DMS79 (cell line): ENCODE data around the gene RNU5D-1.
A peak's percentile ranks its signal among the peaks of the same experiment; 100 is the strongest.
"Not testable (repeated sequence)": the region's sequence is repeated elsewhere in the genome, so short reads cannot be mapped to it uniquely, and the experiment has no call there.

Source experiments
- DNase-seq: peaks from one replicate; lab custom pipeline; 2025; lab: John Stamatoyannopoulos, UW

RNU5D-1 gene

DNA sequence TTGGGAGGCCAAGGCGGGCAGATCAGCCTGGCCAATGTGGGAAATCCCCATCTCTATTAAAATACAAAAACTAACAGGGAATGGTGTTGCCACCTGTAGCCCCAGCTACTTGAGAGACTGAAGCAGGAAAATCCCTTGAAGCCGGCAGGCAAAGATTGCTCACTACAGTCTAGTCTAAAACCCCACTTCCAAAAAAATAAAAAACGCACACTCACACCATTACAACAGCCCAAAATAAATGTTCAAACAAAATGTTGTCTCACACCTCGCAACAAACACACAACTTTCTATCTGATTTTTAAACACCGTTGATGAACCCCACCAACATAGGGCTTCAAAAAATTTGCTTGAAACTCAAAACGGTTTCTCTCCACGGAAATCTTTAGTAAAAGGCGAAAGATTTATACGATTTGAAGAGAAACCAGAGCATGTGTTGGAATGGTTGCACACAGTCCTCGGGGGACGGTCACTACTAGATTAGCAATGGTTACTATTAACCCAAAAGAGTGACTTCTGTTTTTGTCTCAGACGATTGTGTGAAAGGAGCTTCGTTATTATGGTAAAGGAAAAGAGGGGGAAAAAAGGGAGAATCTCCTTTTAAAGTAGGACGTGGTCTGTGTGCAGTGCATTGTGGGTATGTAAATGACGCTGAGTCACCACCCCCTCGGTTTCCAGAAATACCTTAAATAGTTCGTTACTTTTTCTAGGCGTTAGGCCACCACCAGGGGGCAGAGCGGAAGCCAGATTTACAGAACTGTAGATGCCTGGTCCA lies at the start of gene RNU5D-1:
RNU5D-1 (minus strand) TSS at position 430 of the 772 bp plus-strand sequence.
- peak; percentile 99 for DNase-seq

DNA sequence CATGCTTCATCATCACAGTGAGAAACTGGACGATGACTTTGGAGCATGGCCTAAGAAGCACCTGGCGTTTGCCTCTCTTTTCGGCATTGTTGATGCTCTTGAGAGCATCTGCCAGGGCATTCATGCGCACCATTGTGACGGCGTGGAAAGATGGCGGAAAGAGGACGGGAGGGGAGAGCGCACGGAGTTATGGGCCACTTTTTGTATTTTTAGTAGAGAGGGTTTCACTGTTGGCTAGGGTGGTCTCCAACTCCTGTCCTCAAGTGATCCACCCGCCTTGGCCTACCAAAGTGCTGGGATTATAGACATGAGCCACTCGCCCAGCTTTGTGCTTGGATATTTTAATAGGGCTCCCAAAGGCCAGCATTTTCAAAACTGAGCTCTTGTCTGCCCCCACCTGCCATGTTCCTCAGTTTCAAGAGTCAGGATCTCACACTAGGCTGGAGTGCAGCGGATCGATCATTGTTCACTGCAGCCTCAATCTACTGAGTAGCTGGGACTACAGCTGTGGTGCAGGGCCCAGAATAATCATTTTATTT lies 49.7 kb upstream of the RNU5D-1 start:
- no peak for DNase-seq

DNA sequence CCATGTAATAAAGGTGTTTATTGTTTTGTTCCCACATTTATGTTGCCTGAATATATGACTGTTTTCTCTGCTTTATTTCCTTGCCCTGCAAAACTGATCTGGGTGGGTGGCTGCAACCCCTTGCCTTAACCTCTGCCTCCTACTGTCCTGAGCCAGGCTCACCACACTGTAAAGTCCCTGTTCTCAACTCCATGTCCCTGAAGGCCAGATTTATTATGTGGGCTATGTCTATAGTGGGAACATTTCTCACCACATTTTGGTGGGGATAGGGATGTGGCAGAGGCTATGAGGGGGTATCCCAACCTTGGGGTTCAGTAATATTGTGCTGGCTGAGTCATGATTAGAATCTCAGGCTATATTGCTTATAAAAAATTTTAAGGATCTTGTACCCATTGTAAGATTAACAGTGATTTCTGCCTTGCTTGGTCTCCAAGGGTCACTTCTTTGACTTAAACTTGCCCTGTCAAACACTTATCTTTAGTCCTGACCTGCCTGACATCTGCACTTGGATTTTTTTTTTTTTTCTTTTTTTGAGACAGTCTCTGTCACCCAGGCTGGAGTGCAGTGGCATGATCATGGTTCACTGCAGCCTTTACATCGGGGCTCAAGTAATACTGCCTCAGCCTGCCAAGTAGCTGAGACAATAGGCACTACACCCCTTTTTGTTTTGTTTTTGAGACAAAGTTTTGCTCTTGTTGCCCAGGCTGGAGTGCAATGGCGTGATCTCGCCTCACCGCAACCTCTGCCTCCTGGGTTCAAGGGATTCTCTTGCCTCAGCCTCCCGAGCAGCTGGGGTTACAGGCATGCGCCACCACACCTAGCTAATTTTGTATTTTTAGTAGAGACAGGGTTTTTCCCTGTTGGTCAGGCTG lies 48.0 kb upstream of the RNU5D-1 start:
- no peak for DNase-seq

DNA sequence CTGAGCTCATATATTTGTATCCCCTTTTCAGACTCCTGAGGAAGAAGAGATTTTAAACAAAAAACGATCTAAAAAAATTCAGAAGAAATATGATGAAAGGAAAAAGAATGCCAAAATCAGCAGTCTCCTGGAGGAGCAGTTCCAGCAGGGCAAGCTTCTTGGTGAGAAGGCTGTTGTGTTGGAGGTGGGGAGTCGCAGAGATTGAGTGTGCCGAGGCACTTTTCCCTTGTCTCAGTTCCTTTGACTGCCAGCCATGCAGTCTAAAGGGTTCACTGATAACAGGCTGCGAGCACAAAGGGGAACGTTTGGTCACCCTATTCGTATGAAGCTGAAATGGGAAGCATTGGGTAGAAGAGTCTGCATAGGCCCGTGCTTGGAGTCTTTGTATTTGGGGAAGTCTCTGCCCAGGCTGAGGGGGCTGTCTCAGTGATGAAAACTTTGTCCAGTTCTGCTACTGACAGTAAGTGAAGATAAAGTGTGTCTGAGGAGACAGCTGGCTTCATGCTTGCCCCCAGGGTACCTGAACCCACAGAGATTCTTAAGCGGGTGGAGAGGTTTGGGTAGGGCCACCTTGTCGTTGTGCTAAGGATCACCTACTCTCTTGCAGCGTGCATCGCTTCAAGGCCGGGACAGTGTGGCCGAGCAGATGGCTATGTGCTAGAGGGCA lies 47.1 kb upstream of the RNU5D-1 start:
- DNase-seq = no peak

DNA sequence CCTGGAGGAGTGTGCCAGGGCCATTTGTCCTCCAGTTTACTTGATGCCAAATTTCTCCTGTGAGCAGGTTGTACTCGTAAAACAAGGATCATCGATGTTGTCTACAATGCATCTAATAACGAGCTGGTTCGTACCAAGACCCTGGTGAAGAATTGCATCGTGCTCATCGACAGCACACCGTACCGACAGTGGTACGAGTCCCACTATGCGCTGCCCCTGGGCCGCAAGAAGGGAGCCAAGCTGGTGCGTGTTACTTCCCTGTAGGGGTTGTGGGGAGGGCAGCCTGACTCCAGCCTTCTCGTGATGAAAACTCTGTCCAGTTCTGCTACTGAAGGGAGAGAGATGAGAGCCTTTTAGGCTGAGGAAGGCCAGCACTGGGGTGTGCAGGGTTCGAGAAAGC lies 46.6 kb upstream of the RNU5D-1 start:
- DNase-seq = no peak

DNA sequence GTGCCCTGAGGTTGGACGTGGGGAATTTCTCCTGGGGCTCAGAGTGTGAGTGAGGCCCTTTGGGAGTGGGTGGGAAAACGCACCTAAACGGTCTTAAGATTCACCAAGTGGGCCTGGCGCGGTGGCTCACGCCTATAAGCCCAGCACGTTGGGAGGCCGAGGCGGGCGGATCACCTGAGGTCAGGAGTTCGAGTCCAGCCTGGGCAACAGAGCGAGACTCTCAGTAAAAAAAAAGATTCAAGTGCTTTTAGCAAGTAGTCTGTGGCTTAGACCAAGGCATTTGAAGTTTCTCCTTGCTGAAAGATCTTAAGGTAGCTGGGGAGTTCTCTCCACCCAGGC lies 45.7 kb upstream of the RNU5D-1 start:
- DNase-seq = no peak

DNA sequence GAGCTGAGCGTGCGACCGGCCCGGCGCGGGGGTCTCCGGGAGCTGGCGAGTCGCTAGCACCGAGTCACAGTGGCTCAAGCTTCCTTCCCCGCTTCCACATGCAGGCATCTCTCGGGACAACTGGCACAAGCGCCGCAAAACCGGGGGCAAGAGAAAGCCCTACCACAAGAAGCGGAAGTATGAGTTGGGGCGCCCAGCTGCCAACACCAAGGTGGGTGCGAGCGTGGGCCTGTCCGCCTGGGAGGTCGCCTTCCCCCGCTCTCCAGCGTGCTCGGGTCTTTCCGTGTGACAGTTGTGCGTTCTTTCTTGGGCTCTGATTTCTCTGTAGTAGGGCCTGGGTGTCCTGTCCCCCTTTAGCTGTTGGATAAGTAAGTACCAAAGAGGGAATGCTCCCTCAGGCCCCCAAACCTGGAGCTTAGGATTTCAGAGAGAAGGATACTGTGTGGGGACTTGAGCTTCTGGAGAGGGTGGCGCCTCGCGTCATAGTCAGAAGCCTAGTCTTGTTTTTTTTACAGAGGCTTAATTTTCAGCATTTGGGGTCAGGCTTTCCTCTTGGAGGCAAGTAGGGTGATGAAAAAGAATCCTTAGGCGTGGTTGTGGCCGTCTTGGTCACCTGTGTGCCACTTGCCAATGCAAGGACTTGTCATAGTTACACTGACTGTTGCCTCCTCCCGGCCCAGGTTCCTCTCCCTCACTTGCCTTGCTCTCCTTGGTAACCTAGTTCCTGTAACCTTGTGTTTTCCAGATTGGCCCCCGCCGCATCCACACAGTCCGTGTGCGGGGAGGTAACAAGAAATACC lies 45.2 kb upstream of the RNU5D-1 start:
- DNase-seq = no peak

DNA sequence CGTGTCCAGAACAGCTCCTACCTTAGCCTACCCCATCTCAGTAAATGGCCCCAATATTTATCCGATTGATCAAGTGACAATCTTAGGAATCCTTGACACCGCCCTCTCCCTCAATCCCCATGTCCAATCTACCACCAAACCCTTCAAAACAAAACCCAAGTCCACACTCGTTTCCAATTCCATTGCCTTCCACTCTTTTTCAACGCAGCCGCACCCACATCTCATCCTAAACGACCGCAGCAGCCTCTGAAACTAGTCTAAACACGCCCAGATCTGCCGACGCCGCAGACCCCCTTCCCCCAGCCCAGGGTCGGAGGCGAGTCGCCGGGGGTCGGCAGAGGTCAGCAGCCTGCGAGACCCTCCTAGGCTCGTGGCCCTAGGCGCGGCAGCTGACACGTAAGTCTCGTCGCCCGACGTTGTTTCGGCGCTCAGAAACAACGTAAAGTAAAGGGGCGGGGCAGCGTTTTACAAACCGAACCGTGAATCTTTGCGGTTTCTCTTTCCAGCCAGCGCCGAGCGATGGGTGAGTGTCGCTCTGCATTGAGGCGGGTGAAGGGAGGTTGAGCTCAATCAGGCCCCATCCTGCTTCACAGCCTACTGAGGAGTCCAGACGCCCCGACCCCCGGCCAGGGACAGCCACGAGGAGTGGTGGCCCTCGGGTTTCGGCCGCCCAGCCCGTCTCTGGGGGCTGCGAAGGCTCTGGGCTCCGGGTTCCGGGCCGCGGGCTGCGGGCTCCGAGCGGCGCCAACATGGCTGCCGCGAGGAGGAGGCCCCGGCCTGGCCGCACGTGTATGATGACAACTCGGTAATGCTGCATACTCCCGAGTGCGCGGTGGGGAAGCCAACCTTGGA lies 44.3 kb upstream of the RNU5D-1 start, which contains the start of gene RPS8:
RPS8 (plus strand) TSS at position 463 of the 852 bp plus-strand sequence; CDS start at position 520, 57 bp downstream.
- DNase-seq = peak; percentile 94

DNA sequence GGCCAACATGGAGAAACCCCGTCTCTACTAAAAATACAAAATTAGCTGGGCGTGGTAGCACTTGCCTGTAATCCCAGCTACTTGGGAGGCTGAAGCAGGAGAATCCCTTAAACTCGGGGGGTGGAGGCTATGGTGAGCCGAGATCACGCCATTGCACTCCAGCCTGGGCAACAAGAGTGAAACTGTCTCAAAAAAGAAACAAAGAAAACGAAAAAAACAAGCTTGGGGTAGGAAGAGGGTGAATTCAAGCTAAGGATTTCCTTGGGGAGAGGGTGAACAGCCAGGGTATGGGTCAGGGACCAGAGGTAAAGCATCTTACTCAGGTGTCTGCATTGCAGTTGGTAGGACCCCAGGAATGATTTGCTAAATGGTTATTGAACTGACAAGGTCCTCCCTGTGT lies 35.5 kb upstream of the RNU5D-1 start:
- DNase-seq = not testable (repeated sequence)

DNA sequence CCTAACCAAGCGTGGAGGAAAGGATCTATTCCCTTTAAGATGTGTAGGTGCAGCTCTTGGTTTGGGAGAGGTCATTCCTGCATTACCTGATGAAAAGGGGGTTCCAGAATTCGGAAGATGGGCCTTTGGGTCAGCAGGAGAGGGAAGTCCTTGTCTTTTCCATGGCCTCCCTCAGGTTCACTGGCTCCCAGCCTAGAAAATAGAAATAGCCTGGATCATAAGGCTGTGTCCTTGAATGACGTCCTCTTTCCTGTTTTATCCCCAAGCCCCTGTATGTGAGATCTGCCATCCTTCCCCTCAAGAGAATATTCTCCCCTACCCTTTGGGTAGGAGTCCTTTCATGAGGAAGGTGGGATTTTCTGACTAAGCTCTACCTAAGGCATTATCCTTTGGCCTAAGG lies 29.9 kb upstream of the RNU5D-1 start:
- DNase-seq = no peak

DNA sequence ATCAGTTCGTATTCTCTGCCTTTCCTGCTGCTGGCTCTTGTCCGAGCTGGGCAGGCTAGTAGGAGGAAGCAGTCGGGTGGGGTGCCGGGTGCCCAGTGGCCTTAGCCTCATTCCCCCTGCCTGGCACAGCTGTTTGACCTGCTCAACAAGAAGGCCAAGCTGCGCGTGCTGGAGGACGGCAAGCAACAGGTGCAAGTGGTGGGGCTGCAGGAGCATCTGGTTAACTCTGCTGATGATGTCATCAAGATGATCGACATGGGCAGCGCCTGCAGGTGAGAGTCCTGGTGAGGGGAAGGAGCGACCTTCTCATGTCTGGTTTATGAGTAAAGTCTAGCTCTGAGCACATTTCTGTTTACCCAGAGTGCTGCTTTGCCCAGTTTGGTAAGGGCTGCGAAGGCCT lies 28.1 kb upstream of the RNU5D-1 start:
- DNase-seq = no peak

DNA sequence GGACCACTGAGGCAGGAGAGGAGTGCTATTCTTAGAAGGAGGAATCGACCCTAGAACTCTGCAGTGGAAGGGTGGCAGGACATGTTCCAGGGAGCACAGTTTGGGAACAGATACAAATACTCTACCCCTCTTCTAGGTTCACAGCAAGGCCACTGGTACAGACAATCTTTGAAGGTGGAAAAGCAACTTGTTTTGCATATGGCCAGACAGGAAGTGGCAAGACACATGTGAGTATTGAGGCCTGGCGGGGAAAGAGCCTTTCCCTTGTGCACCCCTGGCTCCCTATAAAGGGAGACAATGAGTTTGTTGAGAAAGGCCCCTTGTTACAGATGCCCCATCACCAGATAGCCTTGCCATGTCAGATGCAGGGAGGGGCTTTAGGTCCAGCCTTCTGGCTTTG lies 26.4 kb upstream of the RNU5D-1 start:
- DNase-seq = no peak

DNA sequence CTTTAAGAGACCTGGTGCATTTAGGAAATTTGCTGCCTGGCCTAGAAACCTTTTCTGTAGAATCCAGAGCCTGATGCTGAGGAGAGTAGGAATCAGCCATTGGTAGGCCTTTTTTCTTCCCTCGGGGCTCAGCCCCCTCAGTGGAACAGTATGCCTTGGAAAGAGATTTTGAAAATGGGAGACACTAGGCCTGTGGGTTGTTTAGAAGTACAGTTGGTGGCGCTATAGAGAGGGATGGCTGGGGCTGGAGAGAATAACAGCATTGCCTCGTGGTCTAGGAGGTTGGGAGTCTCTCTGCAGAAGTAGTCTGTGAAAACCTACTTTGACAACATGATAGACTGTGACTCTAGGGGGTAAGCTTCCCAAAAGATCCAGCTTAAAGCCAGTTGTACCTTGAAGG lies 16.9 kb upstream of the RNU5D-1 start:
- no peak for DNase-seq

DNA sequence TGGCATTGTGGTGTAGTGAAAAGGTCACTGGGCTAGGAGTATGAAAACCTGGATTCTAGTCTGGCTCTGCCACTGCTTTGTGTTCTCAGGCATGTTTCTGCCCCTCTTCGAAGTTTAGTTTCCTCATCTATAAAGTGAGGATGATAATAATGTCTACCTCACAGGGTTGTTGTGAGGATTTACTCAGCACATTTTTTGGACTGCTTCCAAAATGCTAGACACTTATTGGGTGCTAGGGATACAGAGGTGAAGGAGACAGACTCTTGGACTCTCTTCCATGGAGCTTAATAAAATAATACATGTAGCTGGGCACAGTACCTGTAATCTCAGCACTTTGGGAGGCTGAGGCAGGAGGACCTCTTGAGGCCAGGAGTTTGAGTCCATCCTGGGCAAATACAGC lies 12.2 kb upstream of the RNU5D-1 start:
- no peak for DNase-seq

DNA sequence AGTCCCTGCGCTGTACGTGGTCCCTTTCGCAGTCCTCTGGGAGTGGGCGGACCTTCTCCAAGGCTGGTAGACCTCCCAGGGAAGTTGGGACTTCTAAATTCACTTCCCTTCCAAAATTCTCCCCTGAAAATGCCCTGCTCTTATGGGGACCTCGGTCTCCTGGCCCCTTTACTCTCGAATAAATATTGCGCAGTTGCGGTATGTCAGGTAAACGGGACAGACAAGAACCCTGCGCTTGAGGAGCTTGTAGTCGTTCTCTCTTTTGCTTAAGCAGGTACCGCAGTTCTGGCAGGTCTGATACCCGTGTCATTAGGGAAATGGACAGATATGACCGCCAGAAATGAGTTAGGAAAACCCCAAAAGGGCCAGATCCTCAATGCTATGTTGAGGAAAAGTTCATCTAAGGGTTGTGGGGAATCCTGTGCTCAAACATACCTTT lies 9.2 kb upstream of the RNU5D-1 start:
- no peak for DNase-seq

DNA sequence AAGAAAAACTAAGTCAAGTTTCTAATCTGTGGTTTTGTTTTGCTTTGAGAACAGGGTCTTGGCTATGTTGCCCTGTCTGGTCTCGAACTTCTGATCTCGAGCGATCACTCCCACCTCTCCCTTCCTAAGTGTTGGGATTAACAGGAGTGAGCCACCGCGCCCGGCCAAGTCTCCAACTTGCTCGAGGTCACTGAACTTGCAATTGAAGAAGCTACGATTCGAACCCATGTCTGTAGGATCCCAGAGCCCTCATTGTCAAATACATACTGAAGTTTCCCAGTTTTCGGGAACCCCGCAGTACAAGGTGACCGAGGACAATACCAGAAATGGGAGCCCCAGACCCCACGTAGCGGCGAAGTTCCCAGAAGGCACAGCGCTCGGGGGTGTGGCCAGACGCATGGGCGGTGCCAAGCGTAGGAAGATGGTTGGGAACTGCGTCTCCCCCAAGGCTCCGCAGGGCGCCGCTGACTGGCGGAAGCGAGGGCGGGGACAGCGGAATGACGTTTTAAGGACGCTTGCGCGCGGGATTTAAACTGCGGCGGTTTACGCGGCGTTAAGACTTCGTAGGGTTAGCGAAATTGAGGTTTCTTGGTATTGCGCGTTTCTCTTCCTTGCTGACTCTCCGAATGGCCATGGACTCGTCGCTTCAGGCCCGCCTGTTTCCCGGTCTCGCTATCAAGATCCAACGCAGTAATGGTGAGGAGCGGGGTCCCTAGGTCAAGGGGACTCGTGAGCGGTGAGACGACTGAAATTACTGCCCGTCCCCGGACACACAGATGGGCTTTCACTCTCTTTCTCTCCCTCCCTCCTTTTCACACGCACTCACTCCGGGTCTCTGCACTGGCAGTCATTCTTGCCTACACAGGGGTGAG lies 8.6 kb upstream of the RNU5D-1 start, which contains the start of gene KIF2C:
KIF2C (plus strand) TSS at position 531 of the 872 bp plus-strand sequence; CDS start at position 627, 96 bp downstream.
- peak; percentile 97 for DNase-seq

DNA sequence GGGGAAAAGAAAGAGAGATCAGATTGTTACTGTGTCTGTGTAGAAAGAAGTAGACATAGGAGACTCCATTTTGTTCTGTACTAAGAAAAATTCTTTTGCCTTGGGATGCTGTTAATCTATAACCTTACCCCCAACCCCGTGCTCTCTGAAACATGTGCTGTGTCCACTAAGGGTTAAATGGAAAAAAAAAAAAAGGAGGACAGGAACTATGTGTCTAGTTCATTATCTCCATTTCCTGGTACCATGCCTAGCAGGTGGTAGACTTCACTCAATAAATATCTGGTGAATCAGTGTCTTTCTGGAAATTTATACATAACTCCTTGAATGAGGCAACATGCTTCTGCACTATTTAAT lies 8.0 kb upstream of the RNU5D-1 start:
- not testable (repeated sequence) for DNase-seq

DNA sequence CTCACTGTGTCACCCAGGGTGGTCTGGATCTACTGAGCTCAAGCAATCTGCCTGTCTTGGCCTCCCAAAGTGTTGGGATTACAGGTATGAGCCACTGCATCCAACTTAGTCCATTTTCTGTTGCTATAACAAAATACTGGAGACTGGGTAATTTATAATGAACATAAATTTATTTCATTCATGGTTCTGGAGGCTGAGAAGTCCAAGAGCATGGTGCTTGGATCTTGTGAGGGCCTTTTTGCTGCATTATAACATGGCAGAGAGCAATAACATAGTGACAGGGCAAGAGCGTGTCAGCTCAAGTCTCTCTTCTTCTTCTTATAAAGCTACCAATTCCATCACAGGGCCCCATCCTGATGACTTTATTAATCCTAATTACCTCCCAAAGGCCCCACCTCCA lies 5.0 kb upstream of the RNU5D-1 start:
- no peak for DNase-seq

DNA sequence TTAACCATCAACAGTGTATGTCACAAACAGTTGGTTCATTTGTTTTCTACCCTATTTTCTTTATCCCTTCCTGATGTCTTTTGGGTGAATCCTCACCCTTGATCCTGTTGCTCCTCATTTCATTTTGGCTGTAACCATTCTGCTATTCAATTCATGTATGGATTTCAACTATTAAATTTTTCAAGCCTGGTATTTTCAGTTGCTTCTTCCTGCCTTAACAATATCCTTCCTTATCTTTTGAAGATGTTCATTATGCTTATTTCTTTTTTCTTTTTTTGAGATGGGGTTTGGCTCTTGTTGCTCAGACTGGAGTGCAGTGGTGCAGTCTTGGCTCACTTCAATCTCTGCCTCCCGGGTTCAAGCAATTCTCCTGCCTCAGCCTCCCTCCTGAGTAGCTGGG lies 2.8 kb upstream of the RNU5D-1 start:
- DNase-seq = no peak

DNA sequence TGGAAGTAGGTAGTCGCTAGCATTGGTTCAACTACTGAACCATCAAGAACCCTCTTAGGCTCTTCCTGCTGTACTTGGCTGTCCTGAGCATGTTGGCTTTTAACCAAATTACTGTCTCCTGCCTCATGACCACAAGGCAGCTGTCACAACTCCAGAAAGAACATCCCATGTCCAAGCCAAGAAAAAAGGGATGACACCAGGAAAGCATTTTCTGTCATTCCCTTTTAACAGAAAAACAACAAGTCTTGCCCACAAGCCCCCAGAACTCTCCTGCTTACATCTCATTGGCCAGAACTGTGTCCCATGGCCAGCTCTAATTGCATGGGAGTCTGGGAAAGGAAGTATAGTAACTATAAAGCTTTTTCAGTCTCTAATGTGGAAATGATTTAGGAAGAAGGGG lies 2.4 kb upstream of the RNU5D-1 start:
- no peak for DNase-seq
